Testis (tissue), 3 donors: ENCODE data around the gene OR2AE1. TPM values are rescaled to one million over a fixed set of nuclear protein-coding genes. Genes with fewer than 3 reads are reported as not detected.

Experiments
- DNase-seq: peaks from one replicate; pipeline ENCODE4 v3.0.0-alpha.2; 2019
- H3K27ac ChIP-seq, 2 donors: fragments of 200-600 bp; sonication (generic); one replicate each; pipeline ENCODE4 v1.5.1; 2019
- H3K27me3 ChIP-seq: fragments of 200-600 bp; sonication (generic); one replicate; pipeline ENCODE4 v1.5.1; 2019
- H3K36me3 ChIP-seq: fragments of 200-600 bp; sonication (generic); one replicate; pipeline ENCODE4 v1.5.1; 2017; ENCODE audit warnings: low read depth; ENCODE audit errors: missing control alignments
- H3K4me1 ChIP-seq: fragments of 200-600 bp; sonication (generic); one replicate; pipeline ENCODE4 v1.5.1; 2019
- H3K4me3 ChIP-seq, 2 donors: fragments of 200-600 bp; sonication (generic); one replicate each; pipeline ENCODE4 v1.5.1; 2017 to 2019
- H3K9me3 ChIP-seq: fragments of 200-600 bp; sonication (generic); one replicate; pipeline ENCODE4 v1.5.1; 2017
- CTCF ChIP-seq, 3 experiments: fragments of 450-650 bp in 2 of 3; fragments of 200-600 bp in 1 of 3; sonication (generic) in 1 of 3; IDR thresholded peaks; one replicate each; pipeline ENCODE4 v1.5.1; 2016 to 2019; ENCODE audit warnings: antibody characterized with exemption in 3 of 3, mild to moderate bottlenecking in 2 of 3, moderate library complexity in 1 of 3
- POLR2A ChIP-seq: fragments of 450-650 bp; IDR thresholded peaks from one replicate; pipeline ENCODE4 v1.6.1; 2017; ENCODE audit warnings: antibody characterized with exemption, mild to moderate bottlenecking, moderate library complexity
- WGBS, 2 donors: methylation state at CpG; one replicate each; pipeline ENCODE4 v1.1.5; 2018; 5-methylcytosine and 5-hydroxymethylcytosine counted together
- intact Hi-C: fragments of 100-400 bp; cut with DNase I; formaldehyde crosslinking; loops from one replicate; pipeline ENCODE4 v1.15.1; 2023; ENCODE audit warnings: low total_unique reads
- polyA plus RNA-seq: library from polyadenylated mRNA; stranded (reverse); fragments of 350-450 nt; fragmentation: Illumina TruSeq; extraction: RNeasy Lipid Tissue Mini Kit (QIAGEN cat#74804); gene quantifications from one replicate; pipeline ENCODE4 v1.2.3, GENCODE V29; 2014; ENCODE audit warnings: low read depth, low replicate concordance; ENCODE audit not compliant: insufficient read depth
- total RNA-seq, 2 donors: library from RNA; depleted of rRNA; stranded (reverse); fragments of >200 nt; gene quantifications; one replicate each; pipeline ENCODE4 v1.2.3, GENCODE V29; 2016

The OR2AE1 gene
- total and polyA plus RNA-seq, 3 donors from 2014 or later, result not detected

- H3K27ac ChIP-seq, result no peak overlapping the region
- intact Hi-C loops, result no loop called here
- DNase-seq, result no peak
- WGBS, 2 donors, result 74 to 78% methylated on average over 15 of the region's 15 CpGs
- no peaks in the 10 kb centered on the region for H3K4me1 ChIP-seq
- H3K9me3 ChIP-seq, result no peaks in the 10 kb centered on the region
- H3K36me3 ChIP-seq, result no peaks in the 10 kb centered on the region
- H3K27me3 ChIP-seq, result no peaks in the 10 kb centered on the region
- no peak for TF ChIP-seq POLR2A
- TF ChIP-seq CTCF (IDR thresholded peaks at IDR 0.05), result no peak
- no peak overlapping the region for H3K4me3 ChIP-seq
These were observed 16.3 kb downstream of the OR2AE1 start for GRCh38 chr7:99860281-99861127.

GRCh38 chr7:99855236-99855635 lies 21.6 kb downstream of the OR2AE1 start:
- TF ChIP-seq CTCF (IDR thresholded peaks at IDR 0.05) (no peak), POLR2A (no peak)
- no peaks in the 10 kb centered on the region for H3K27me3 ChIP-seq
- H3K36me3 ChIP-seq, result no peaks in the 10 kb centered on the region
- no peaks in the 10 kb centered on the region for H3K9me3 ChIP-seq
- 88 to 91% methylated on average over 1 of the region's 1 CpG for WGBS, 2 donors
- no peak overlapping the region for H3K4me3 ChIP-seq
- no peak overlapping the region for H3K27ac ChIP-seq
- H3K4me1 ChIP-seq, result no peaks in the 10 kb centered on the region
- intact Hi-C loops, result no loop called here
- DNase-seq, result no peak

DNA sequence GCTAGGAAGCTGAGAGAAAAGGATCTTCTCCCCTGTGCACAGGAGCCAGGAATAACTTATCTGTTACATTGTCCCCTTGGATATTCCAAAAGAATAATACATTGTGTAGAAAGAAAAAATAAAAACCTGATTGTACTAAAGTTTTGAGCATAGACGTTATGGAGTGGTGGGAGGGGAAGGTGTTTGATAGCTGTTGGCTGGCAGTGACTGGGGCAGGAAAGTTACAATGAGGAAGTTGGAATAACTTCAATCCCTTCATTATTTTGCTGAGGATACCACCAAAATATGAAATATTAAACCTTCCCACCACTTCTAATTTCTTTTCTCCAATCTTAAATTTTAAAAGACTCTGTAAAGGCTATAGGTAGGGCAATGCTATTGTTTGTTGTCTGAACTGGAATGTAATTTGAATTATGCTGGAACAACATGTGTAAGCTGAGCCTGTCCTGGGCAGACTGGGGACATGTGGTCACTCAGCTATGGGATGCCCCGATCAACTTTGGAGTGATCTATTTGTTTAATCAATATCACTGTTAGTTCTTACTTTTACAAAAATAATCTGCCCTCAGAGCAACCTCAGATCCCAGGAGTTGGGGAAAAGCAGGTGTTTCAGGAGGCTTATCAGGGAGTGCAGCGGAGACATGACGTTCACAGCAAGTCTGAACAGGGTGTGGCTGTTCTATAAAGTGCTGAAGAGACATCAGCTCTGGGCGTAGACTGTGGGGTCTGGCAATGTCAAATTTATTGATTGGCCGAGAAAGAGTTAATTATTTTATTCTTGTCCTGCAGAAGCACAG lies 28.2 kb downstream of the OR2AE1 start:
- H3K4me3 ChIP-seq, result no peak overlapping the region
- H3K27ac ChIP-seq, result no peak overlapping the region
- no peaks in the 10 kb centered on the region for H3K36me3 ChIP-seq
- no peaks in the 10 kb centered on the region for H3K4me1 ChIP-seq
- no peaks in the 10 kb centered on the region for H3K9me3 ChIP-seq
- intact Hi-C loops, result no loop called here
- peak; percentile 20 for DNase-seq
- TF ChIP-seq POLR2A (no peak), CTCF (IDR thresholded peaks at IDR 0.05) (no peak)
- H3K27me3 ChIP-seq, result no peaks in the 10 kb centered on the region
- 69 to 70% methylated on average over 6 of the region's 6 CpGs for WGBS, 2 donors

- Histone ChIP-seq H3K27me3 (no peaks in the 10 kb centered on the region), H3K36me3 (no peaks in the 10 kb centered on the region), H3K27ac (no peak overlapping the region), H3K9me3 (no peaks in the 10 kb centered on the region), H3K4me3 (no peak overlapping the region), H3K4me1 (no peaks in the 10 kb centered on the region)
- TF ChIP-seq POLR2A (no peak), CTCF (IDR thresholded peaks at IDR 0.05) (no peak)
- 65 to 76% methylated on average over 1 of the region's 1 CpG for WGBS, 2 donors
- no peak for DNase-seq
- intact Hi-C loops, result no loop called here
These were observed 32.5 kb downstream of the OR2AE1 start for GRCh38 chr7:99844328-99844727.
